ENCODE results near the gene TSHZ3.

TSHZ3 gene

GRCh38 chr19:31313291-31314030, 35.8 kb downstream of the TSHZ3 start:
- no peak for DNase-seq

GRCh38 chr19:31312677-31313244, 36.5 kb downstream of the TSHZ3 start:
- no peak for DNase-seq

GRCh38 chr19:31312009-31312676, 37.1 kb downstream of the TSHZ3 start:
- no peak for DNase-seq

- DNase-seq: no peak
Observed at GRCh38 chr19:31310432-31311133, 38.7 kb downstream of the TSHZ3 start.

- DNase-seq: no peak
Observed at GRCh38 chr19:31308781-31309180, 40.5 kb downstream of the TSHZ3 start.

- DNase-seq: no peak
Observed at GRCh38 chr19:31307071-31307669, 42.1 kb downstream of the TSHZ3 start.

- no peak for DNase-seq
Observed at GRCh38 chr19:31306006-31306753, 43.1 kb downstream of the TSHZ3 start.

- no peak for DNase-seq
Observed at GRCh38 chr19:31304831-31305312, 44.4 kb downstream of the TSHZ3 start.

GRCh38 chr19:31303262-31303815, 45.9 kb downstream of the TSHZ3 start:
- DNase-seq: no peak

GRCh38 chr19:31301306-31301980, 47.8 kb downstream of the TSHZ3 start:
- no peak for DNase-seq

- DNase-seq: no peak
Observed at GRCh38 chr19:31300422-31300821, 48.8 kb downstream of the TSHZ3 start.

GRCh38 chr19:31299665-31300064, 49.6 kb downstream of the TSHZ3 start:
- DNase-seq: no peak

GRCh38 chr19:31297991-31298390, 51.2 kb downstream of the TSHZ3 start:
- no peak for DNase-seq

- no peak for DNase-seq
Observed at GRCh38 chr19:31296741-31297390, 52.4 kb downstream of the TSHZ3 start.

- no peak for DNase-seq
Observed at GRCh38 chr19:31294189-31294588, 55.0 kb downstream of the TSHZ3 start.

GRCh38 chr19:31292639-31293185, 56.5 kb downstream of the TSHZ3 start:
- no peak for DNase-seq

- DNase-seq: no peak
Observed at GRCh38 chr19:31290931-31291590, 58.2 kb downstream of the TSHZ3 start.

GRCh38 chr19:31289976-31290375, 59.3 kb downstream of the TSHZ3 start:
- no peak for DNase-seq

- no peak for DNase-seq
Observed at GRCh38 chr19:31289381-31289880, 59.8 kb downstream of the TSHZ3 start.

GRCh38 chr19:31286491-31286890, 62.7 kb downstream of the TSHZ3 start:
- no peak for DNase-seq
